Measurements from ENCODE around the gene CA12. TPM values are rescaled to one million over a fixed set of nuclear protein-coding genes. Genes with fewer than 3 reads are reported as not detected.

CA12 gene
- total RNA-seq, 1 donor from 2014 or later: 6.7 TPM

GRCh38 chr15:63405159-63405558, 23.5 kb upstream of the CA12 start:
- Histone ChIP-seq H3K27ac (no peak overlapping the region), H3K4me1 (no peaks in the 10 kb centered on the region), H3K27me3 (no peaks in the 10 kb centered on the region), H3K4me3 (no peak overlapping the region), H3K9me3 (no peaks in the 10 kb centered on the region), H3K36me3 (no peaks in the 10 kb centered on the region)
- intact Hi-C loops (cut with DNase I): no loop called here
- TF ChIP-seq CTCF (IDR thresholded peaks at IDR 0.05): no peak
- no peak for DNase-seq
- ATAC-seq: no peak

GRCh38 chr15:63403254-63403945, 21.8 kb upstream of the CA12 start:
- no peak overlapping the region for H3K27ac ChIP-seq
- H3K4me1 ChIP-seq: no peaks in the 10 kb centered on the region
- TF ChIP-seq CTCF (IDR thresholded peaks at IDR 0.05): no peak
- intact Hi-C loops (cut with DNase I): loop anchor here (5.0 kb wide), 1 partner anchor 116 kb away; no protein-coding TSS in a partner anchor
- peak; percentile 27 for ATAC-seq
- H3K36me3 ChIP-seq: no peaks in the 10 kb centered on the region
- no peaks in the 10 kb centered on the region for H3K9me3 ChIP-seq
- DNase-seq: no peak
- no peaks in the 10 kb centered on the region for H3K27me3 ChIP-seq
- no peak overlapping the region for H3K4me3 ChIP-seq

GRCh38 chr15:63402498-63403253, 21.0 kb upstream of the CA12 start:
- intact Hi-C loops (cut with DNase I): loop anchor here (5.0 kb wide), 1 partner anchor 115 kb away; no protein-coding TSS in a partner anchor
- no peaks in the 10 kb centered on the region for H3K36me3 ChIP-seq
- peak; percentile 65 for TF ChIP-seq CTCF (IDR thresholded peaks at IDR 0.05)

GRCh38 chr15:63401714-63402497, 20.3 kb upstream of the CA12 start:
- Histone ChIP-seq H3K36me3 (no peaks in the 10 kb centered on the region), H3K27me3 (no peaks in the 10 kb centered on the region), H3K4me1 (no peaks in the 10 kb centered on the region), H3K4me3 (no peak overlapping the region), H3K27ac (no peak overlapping the region), H3K9me3 (no peaks in the 10 kb centered on the region)
- intact Hi-C loops (cut with DNase I): loop anchor here (5.0 kb wide), 1 partner anchor 115 kb away; no protein-coding TSS in a partner anchor
- TF ChIP-seq CTCF (IDR thresholded peaks at IDR 0.05): no peak
- no peak for ATAC-seq
- DNase-seq: no peak

More at GRCh38 chr15:63402498-63403253, 21.0 kb upstream of the CA12 start:
- DNase-seq: no peak
- Histone ChIP-seq H3K9me3 (no peaks in the 10 kb centered on the region), H3K27ac (no peak overlapping the region), H3K4me1 (no peaks in the 10 kb centered on the region), H3K4me3 (no peak overlapping the region), H3K27me3 (no peaks in the 10 kb centered on the region)
- peak; percentile 74 for ATAC-seq

- TF ChIP-seq CTCF (IDR thresholded peaks at IDR 0.05): no peak
- ATAC-seq: no peak
These were observed 19.4 kb upstream of the CA12 start for GRCh38 chr15:63401078-63401477.

More at GRCh38 chr15:63401078-63401477, 19.4 kb upstream of the CA12 start:
- DNase-seq: no peak
- intact Hi-C loops (cut with DNase I): loop anchor here (5.0 kb wide), 1 partner anchor 114 kb away; no protein-coding TSS in a partner anchor
- no peak overlapping the region for H3K4me3 ChIP-seq
- H3K27ac ChIP-seq: no peak overlapping the region
- H3K36me3 ChIP-seq: no peaks in the 10 kb centered on the region
- H3K4me1 ChIP-seq: no peaks in the 10 kb centered on the region
- no peaks in the 10 kb centered on the region for H3K9me3 ChIP-seq
- H3K27me3 ChIP-seq: no peaks in the 10 kb centered on the region

Data from upper lobe of right lung (tissue), 1 donor.